Measurements from ENCODE around the gene EML4. TPM values are rescaled to one million over a fixed set of nuclear protein-coding genes. Genes with fewer than 3 reads are reported as not detected.
"Not testable (repeated sequence)": the region's sequence is repeated elsewhere in the genome, so short reads cannot be mapped to it uniquely, and the experiment has no call there.

Gene EML4
- total and polyA plus RNA-seq, 5 experiments from 2014 or later, result 37.8 to 111 (median 48.1) TPM

DNA sequence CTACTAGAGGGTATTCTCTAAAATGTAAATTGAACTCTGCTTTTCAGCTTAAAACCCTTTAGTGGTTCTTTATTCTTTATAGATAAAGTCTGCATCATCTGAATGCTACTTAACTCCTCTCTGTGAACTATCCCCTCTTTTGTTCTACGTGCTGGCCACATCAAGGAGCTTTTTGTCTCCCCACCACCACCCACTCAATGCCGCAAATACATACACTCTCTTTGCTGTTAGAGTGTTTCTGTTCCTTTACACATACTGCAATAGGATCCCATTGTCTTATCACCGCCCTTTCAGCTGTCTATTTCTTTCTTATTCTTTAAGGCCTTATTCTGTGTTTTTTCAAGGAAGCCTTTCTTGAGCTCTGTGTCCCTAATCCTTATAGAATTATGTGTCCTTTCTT is 83.3 kb downstream of the EML4 start:
- Mint-ChIP-seq H3K4me1 (peaks cover 28 to 81% (median 71%) of the 10 kb centered on the region in 4 donors), H3K4me3 (peak overlapping the region in 8 of 10 donors; percentile 0 to 56 (median 16)), H3K27me3 (no peaks in the 10 kb centered on the region), H3K27ac (peak overlapping the region in 8 of 10 donors; percentile 7 to 67 (median 20)), H3K9me3 (no peaks in the 10 kb centered on the region), H3K36me3 (peaks cover 0 to 36% (median 16%) of the 10 kb centered on the region in 3 donors)
- peak in 4 of 10 donors; percentile 10 to 21 (median 14) for DNase-seq
- POLR2A ChIA-PET, result interaction anchor here (1.5 kb wide), 1 partner anchor 18 kb away, joined by 4 read pairs; no protein-coding TSS in a partner anchor
- ATAC-seq, result peak; percentile 53 to 79

GRCh38 chr2:42254186-42254895 is 85.2 kb downstream of the EML4 start:
- H3K4me1 Mint-ChIP-seq, result peaks cover 28 to 76% (median 67%) of the 10 kb centered on the region in 4 donors
- H3K36me3 Mint-ChIP-seq, result peaks cover 0 to 49% (median 18%) of the 10 kb centered on the region in 3 donors
- DNase-seq (no peak), ATAC-seq (no peak)
- peak overlapping the region in 7 of 10 donors; percentile 13 to 85 (median 67) for H3K27ac Mint-ChIP-seq
- POLR2A ChIA-PET, result no interaction called here
- no peaks in the 10 kb centered on the region for H3K27me3 Mint-ChIP-seq
- peak overlapping the region in 1 of 10 donors; percentile 43 for H3K4me3 Mint-ChIP-seq
- H3K9me3 Mint-ChIP-seq, result no peaks in the 10 kb centered on the region

DNA sequence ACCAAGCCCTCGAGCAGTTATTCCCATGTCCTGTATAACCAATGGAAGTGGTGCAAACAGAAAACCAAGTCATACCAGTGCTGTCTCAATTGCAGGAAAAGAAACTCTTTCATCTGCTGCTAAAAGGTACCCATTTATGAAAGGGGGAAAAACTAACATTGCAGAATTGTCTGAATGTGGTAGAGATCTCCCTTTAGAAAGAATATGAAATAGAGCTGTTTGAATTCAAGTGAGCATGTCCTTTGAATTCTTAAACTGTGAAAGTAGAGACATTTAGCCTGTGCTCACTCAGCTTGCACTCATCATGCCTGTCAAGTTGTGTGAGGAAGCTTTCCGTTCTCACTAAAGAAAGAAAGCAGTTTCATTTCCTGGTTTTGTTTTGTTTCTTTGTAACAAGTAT is 87.4 kb downstream of the EML4 start:
- DNase-seq, result peak in 2 of 10 donors; percentile 5 to 10
- no peaks in the 10 kb centered on the region for H3K27me3 Mint-ChIP-seq
- ATAC-seq, result peak in 1 of 2 donors; percentile 27
- H3K27ac Mint-ChIP-seq, result peak overlapping the region in 8 of 10 donors; percentile 2 to 85 (median 44)
- POLR2A ChIA-PET, result no interaction called here
- H3K4me1 Mint-ChIP-seq, result peaks cover 16 to 55% (median 45%) of the 10 kb centered on the region in 4 donors
- peak overlapping the region in 7 of 10 donors; percentile 9 to 57 (median 29) for H3K4me3 Mint-ChIP-seq
- H3K36me3 Mint-ChIP-seq, result peaks cover 0 to 51% (median 19%) of the 10 kb centered on the region in 3 donors
- no peaks in the 10 kb centered on the region for H3K9me3 Mint-ChIP-seq

GRCh38 chr2:42261518-42262195 is 92.5 kb downstream of the EML4 start:
- peak overlapping the region in 1 of 10 donors; percentile 59 for H3K27ac Mint-ChIP-seq
- no peaks in the 10 kb centered on the region for H3K9me3 Mint-ChIP-seq
- H3K4me1 Mint-ChIP-seq, result peaks cover 3 to 14% (median 4%) of the 10 kb centered on the region in 4 donors
- no peak overlapping the region for H3K4me3 Mint-ChIP-seq
- no peaks in the 10 kb centered on the region for H3K27me3 Mint-ChIP-seq
- peaks cover 0 to 75% (median 24%) of the 10 kb centered on the region in 3 donors for H3K36me3 Mint-ChIP-seq
- POLR2A ChIA-PET, result no interaction called here
- DNase-seq, result no peak
- no peak for ATAC-seq

- no peak for ATAC-seq
Observed at GRCh38 chr2:42266236-42266635, 97.1 kb downstream of the EML4 start.

DNA sequence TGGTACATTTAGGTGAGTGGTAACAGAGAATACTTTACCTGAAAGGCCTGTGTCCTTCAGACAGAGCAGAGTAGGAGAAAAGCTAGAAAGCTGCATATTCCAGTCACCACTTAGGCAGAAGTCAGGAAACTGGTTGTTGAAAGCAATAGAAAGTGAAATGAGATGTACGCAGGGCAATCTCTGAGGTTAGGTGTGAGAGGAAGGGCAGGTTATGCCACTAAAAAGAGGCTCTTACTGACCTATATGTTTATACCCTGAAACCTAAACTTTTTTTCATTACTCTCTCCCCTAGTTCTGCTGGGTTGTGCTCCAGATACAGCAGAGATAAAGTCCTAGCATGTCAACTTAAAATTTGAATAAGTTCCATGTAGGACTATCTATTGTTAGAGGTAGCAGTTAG is 98.4 kb downstream of the EML4 start:
- peak overlapping the region in 7 of 10 donors; percentile 3 to 58 (median 40) for H3K27ac Mint-ChIP-seq
- peaks cover 3 to 18% (median 10%) of the 10 kb centered on the region in 4 donors for H3K4me1 Mint-ChIP-seq
- ATAC-seq, result peak in 1 of 2 donors; percentile 33
- peak overlapping the region in 1 of 10 donors; percentile 19 for H3K4me3 Mint-ChIP-seq
- no peak for DNase-seq
- H3K9me3 Mint-ChIP-seq, result no peaks in the 10 kb centered on the region
- POLR2A ChIA-PET, result interaction anchor here (0.6 kb wide), 1 partner anchor 9 kb away, joined by 3 read pairs; no protein-coding TSS in a partner anchor
- peaks cover 4 to 55% (median 19%) of the 10 kb centered on the region in 3 donors for H3K36me3 Mint-ChIP-seq
- H3K27me3 Mint-ChIP-seq, result no peaks in the 10 kb centered on the region

More at GRCh38 chr2:42266236-42266635, 97.1 kb downstream of the EML4 start:
- Mint-ChIP-seq H3K36me3 (peaks cover 4 to 64% (median 21%) of the 10 kb centered on the region in 3 donors), H3K27ac (no peak overlapping the region), H3K4me1 (peaks cover 5 to 18% (median 10%) of the 10 kb centered on the region in 4 donors), H3K27me3 (no peaks in the 10 kb centered on the region), H3K9me3 (no peaks in the 10 kb centered on the region), H3K4me3 (no peak overlapping the region)
- POLR2A ChIA-PET, result interaction anchor here (0.7 kb wide), 1 partner anchor 79 kb away, joined by 3 read pairs; no protein-coding TSS in a partner anchor
- DNase-seq, result no peak

- no peak overlapping the region for H3K4me3 Mint-ChIP-seq
- H3K36me3 Mint-ChIP-seq, result peaks cover 4 to 52% (median 15%) of the 10 kb centered on the region in 3 donors
- ATAC-seq (no peak), DNase-seq (no peak)
- H3K4me1 Mint-ChIP-seq, result peaks cover 5 to 19% (median 10%) of the 10 kb centered on the region in 4 donors
- no peak overlapping the region for H3K27ac Mint-ChIP-seq
- POLR2A ChIA-PET, result no interaction called here
- no peaks in the 10 kb centered on the region for H3K27me3 Mint-ChIP-seq
- H3K9me3 Mint-ChIP-seq, result no peaks in the 10 kb centered on the region
Observed at GRCh38 chr2:42268528-42269151, 99.5 kb downstream of the EML4 start.

- POLR2A ChIA-PET, result interaction anchor here (1.0 kb wide), 2 partner anchors 11 to 18 kb away, joined by 3 to 4 read pairs; no protein-coding TSS in a partner anchor
- H3K27ac Mint-ChIP-seq, result peak overlapping the region in 6 of 10 donors; percentile 7 to 55 (median 31)
- no peak for ATAC-seq
- no peak for DNase-seq
- no peaks in the 10 kb centered on the region for H3K27me3 Mint-ChIP-seq
- H3K9me3 Mint-ChIP-seq, result no peaks in the 10 kb centered on the region
- H3K4me3 Mint-ChIP-seq, result no peak overlapping the region
- H3K4me1 Mint-ChIP-seq, result peaks cover 5 to 17% (median 11%) of the 10 kb centered on the region in 4 donors
- peaks cover 4 to 45% (median 8%) of the 10 kb centered on the region in 3 donors for H3K36me3 Mint-ChIP-seq
Observed at GRCh38 chr2:42270757-42271156, 101.6 kb downstream of the EML4 start.

GRCh38 chr2:42271246-42271645 is 102.1 kb downstream of the EML4 start:
- H3K27me3 Mint-ChIP-seq, DNase-seq, H3K27ac Mint-ChIP-seq, H3K9me3 Mint-ChIP-seq, H3K4me3 Mint-ChIP-seq, ATAC-seq: not testable (repeated sequence)
- peaks cover 5 to 17% (median 11%) of the 10 kb centered on the region in 4 donors for H3K4me1 Mint-ChIP-seq
- POLR2A ChIA-PET, result interaction anchor here (1.0 kb wide), 1 partner anchor 18 kb away, joined by 4 read pairs; no protein-coding TSS in a partner anchor
- H3K36me3 Mint-ChIP-seq, result peaks cover 4 to 45% (median 6%) of the 10 kb centered on the region in 3 donors

- H3K36me3 Mint-ChIP-seq, result peaks cover 4 to 57% (median 11%) of the 10 kb centered on the region in 3 donors
- no peaks in the 10 kb centered on the region for H3K9me3 Mint-ChIP-seq
- H3K27ac Mint-ChIP-seq, result peak overlapping the region in 6 of 10 donors; percentile 23 to 78 (median 36)
Observed at GRCh38 chr2:42274863-42275262, 105.7 kb downstream of the EML4 start.

GRCh38 chr2:42281416-42282081 is 112.4 kb downstream of the EML4 start:
- Mint-ChIP-seq H3K36me3 (peaks cover 0 to 76% (median 21%) of the 10 kb centered on the region in 3 donors), H3K4me3 (no peak overlapping the region)

More at GRCh38 chr2:42274863-42275262, 105.7 kb downstream of the EML4 start:
- DNase-seq (no peak), ATAC-seq (no peak)
- Mint-ChIP-seq H3K4me1 (peaks cover 0 to 8% (median 3%) of the 10 kb centered on the region in 4 donors), H3K4me3 (no peak overlapping the region), H3K27me3 (no peaks in the 10 kb centered on the region)
- POLR2A ChIA-PET, result interaction anchor here (0.5 kb wide), 1 partner anchor 40 kb away, joined by 3 read pairs; no protein-coding TSS in a partner anchor

More at GRCh38 chr2:42281416-42282081, 112.4 kb downstream of the EML4 start:
- no peak for DNase-seq
- no peaks in the 10 kb centered on the region for H3K27me3 Mint-ChIP-seq
- H3K27ac Mint-ChIP-seq, result peak overlapping the region in 4 of 10 donors; percentile 3 to 87 (median 46)
- H3K4me1 Mint-ChIP-seq, result peaks cover 4 to 12% (median 6%) of the 10 kb centered on the region in 4 donors
- no peaks in the 10 kb centered on the region for H3K9me3 Mint-ChIP-seq
- ATAC-seq, result no peak
- POLR2A ChIA-PET, result no interaction called here
